ENCODE measurements around the gene CUL4A.

DNA sequence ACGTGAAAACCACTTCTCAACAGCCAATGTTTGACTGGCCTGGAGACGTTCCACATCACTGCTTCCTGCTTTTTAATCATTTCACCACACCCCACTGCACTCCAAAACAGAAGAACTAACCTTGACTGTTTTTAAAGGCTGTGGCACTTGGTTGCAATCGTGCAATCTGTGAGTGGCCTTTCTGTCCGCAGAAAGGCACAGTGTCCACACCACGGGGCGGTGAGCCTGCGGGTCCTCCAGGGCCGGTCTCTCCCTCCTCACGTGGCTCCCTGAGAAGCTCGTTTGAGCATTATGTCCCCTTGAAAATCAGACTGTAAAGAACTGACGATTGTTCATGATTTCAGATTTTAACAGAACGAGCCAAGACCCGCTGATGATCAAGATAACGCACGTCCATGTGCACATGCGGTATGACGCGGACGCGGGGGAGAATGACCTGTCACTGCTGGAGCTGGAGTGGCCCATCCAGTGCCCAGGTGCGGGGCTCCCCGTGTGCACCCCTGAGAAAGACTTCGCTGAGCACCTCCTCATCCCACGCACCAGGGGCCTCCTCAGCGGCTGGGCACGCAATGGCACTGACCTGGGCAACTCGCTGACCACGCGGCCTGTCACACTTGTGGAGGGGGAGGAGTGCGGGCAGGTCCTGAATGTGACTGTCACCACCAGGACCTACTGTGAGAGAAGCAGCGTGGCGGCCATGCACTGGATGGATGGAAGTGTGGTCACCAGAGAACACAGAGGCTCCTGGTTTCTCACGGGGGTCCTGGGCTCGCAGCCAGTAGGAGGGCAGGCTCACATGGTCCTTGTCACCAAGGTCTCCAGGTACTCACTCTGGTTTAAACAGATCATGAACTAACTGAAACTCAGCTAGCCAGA lies 37.9 kb upstream of the CUL4A start:
- TF ChIP-seq ZNF335 (tag by site-specific recombination; conservative IDR thresholded peaks at IDR 0.05) (no peak), ZNF624 (tag by site-specific recombination; IDR thresholded peaks at IDR 0.05) (no peak), ZBTB8A (tag by site-specific recombination; IDR thresholded peaks at IDR 0.05) (no peak), ZNF121 (tag by site-specific recombination; IDR thresholded peaks at IDR 0.05) (no peak), ZNF223 (tag by site-specific recombination; IDR thresholded peaks at IDR 0.05) (no peak), ZNF184 (tag by site-specific recombination; IDR thresholded peaks at IDR 0.05) (no peak), TCF7L2 (IDR thresholded peaks at IDR 0.05; ENCODE audit: borderline replicate concordance, low read depth, low read length) (no peak)
- TF ChIP-seq, protein P1, sequence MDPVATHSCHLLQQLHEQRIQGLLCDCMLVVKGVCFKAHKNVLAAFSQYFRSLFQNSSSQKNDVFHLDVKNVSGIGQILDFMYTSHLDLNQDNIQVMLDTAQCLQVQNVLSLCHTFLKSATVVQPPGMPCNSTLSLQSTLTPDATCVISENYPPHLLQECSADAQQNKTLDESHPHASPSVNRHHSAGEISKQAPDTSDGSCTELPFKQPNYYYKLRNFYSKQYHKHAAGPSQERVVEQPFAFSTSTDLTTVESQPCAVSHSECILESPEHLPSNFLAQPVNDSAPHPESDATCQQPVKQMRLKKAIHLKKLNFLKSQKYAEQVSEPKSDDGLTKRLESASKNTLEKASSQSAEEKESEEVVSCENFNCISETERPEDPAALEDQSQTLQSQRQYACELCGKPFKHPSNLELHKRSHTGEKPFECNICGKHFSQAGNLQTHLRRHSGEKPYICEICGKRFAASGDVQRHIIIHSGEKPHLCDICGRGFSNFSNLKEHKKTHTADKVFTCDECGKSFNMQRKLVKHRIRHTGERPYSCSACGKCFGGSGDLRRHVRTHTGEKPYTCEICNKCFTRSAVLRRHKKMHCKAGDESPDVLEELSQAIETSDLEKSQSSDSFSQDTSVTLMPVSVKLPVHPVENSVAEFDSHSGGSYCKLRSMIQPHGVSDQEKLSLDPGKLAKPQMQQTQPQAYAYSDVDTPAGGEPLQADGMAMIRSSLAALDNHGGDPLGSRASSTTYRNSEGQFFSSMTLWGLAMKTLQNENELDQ (tag by site-specific recombination; IDR thresholded peaks at IDR 0.05; ENCODE audit: low read depth) = no peak
- TF ChIP-seq, protein P2, sequence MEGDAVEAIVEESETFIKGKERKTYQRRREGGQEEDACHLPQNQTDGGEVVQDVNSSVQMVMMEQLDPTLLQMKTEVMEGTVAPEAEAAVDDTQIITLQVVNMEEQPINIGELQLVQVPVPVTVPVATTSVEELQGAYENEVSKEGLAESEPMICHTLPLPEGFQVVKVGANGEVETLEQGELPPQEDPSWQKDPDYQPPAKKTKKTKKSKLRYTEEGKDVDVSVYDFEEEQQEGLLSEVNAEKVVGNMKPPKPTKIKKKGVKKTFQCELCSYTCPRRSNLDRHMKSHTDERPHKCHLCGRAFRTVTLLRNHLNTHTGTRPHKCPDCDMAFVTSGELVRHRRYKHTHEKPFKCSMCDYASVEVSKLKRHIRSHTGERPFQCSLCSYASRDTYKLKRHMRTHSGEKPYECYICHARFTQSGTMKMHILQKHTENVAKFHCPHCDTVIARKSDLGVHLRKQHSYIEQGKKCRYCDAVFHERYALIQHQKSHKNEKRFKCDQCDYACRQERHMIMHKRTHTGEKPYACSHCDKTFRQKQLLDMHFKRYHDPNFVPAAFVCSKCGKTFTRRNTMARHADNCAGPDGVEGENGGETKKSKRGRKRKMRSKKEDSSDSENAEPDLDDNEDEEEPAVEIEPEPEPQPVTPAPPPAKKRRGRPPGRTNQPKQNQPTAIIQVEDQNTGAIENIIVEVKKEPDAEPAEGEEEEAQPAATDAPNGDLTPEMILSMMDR (tag by site-specific recombination; IDR thresholded peaks at IDR 0.05) = no peak
